Fibroblast of villous mesenchyme (primary cell): ENCODE results near the gene PHF12. TPM values are rescaled to one million over a fixed set of nuclear protein-coding genes. Genes with fewer than 3 reads are reported as not detected.

ENCODE experiments used
- DNase-seq: peaks from one replicate; pipeline ENCODE4 v3.0.0-alpha.2; 2010; ENCODE audit warnings: low read depth
- H3K4me3 ChIP-seq: 2 replicates; pipeline ENCODE4 v1.5.1; 2011; ENCODE audit warnings: low read depth, mild to moderate bottlenecking, low read length
- total RNA-seq: library from RNA; depleted of rRNA; stranded (reverse); fragments of >200 nt; gene quantifications from 2 replicates; pipeline ENCODE4 v1.2.3, GENCODE V29; 2012
- TF ChIP-seq, protein P1 (sequence below): IDR thresholded peaks from 2 replicates; pipeline ENCODE4 v1.5.1; 2012; ENCODE audit warnings: low read depth, mild to moderate bottlenecking, low read length; ENCODE audit not compliant: insufficient read depth

The PHF12 gene
- total RNA-seq, 1 donor = 22.5 TPM

DNA sequence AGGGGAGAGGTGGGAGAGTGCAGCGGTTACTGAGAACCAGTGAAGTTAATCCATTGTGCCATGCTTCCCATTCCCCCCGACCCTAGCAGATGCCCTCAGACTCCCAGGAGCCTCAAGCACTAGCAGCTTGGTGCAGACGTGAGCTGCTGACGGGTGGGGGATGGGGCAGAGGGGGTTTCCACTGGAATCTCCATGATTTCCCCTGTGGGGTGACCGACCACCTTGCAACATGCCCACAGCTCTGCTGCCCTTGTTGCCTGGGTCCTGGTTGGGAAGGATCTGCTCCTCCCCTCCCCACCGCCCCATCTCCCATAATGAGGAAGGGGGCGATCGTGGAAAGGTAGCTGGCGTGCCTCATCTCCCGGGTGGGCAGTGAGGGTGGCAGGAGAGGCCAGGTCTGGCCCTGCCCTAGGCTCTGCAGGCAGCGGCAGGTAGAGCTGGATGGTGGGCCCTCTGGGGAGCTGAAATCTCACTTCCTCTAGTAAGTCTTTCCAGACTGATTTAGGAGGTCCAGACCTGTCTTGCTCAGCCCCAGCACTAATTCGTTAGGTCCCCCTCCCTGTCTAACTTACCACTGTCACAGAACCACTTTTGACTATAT lies 63.3 kb downstream of the PHF12 start:
- no peak overlapping the region for H3K4me3 ChIP-seq
- DNase-seq = no peak
- TF ChIP-seq, protein P1, sequence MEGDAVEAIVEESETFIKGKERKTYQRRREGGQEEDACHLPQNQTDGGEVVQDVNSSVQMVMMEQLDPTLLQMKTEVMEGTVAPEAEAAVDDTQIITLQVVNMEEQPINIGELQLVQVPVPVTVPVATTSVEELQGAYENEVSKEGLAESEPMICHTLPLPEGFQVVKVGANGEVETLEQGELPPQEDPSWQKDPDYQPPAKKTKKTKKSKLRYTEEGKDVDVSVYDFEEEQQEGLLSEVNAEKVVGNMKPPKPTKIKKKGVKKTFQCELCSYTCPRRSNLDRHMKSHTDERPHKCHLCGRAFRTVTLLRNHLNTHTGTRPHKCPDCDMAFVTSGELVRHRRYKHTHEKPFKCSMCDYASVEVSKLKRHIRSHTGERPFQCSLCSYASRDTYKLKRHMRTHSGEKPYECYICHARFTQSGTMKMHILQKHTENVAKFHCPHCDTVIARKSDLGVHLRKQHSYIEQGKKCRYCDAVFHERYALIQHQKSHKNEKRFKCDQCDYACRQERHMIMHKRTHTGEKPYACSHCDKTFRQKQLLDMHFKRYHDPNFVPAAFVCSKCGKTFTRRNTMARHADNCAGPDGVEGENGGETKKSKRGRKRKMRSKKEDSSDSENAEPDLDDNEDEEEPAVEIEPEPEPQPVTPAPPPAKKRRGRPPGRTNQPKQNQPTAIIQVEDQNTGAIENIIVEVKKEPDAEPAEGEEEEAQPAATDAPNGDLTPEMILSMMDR = no peak

DNA sequence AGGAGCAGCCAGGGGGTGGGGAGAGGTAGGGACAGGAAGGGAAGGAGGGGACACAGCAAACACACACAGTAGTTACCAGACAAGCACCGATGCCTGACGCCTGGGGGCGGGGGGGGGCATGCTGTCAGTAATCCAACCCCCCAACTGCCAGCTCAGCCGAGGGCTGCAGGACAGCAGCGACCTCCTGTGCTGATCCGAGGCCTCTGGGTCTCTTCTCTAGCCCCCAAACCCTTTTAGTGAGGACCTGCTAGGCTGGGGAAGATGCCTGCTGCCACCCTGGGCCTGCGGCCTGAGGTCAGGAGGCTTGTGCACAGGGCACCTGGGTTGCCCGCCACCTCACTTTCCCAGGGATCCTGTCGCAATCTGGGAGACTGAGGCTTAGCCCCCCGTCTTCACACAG lies 65.4 kb downstream of the PHF12 start:
- H3K4me3 ChIP-seq = no peak overlapping the region
- no peak for DNase-seq
- TF ChIP-seq, protein P1 = no peak

DNA sequence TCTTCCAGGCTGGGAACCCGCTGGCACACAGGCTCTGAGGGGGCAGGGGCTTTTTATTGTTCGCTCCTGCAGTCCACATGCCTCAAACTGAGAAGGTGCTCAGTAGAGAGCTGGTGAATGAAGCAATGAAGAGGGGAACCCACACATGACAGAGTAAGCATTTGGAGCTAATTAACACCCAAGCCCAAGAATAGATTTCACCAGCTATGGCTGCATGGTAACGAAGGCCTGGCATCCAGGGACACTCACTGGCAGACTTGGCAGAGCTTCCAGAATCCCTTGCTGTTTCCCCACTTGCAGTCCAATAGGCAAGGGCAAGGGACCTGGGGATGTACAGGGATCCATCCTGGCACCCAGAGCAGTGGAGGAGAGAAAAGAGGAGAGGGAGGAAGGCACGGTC lies 66.0 kb downstream of the PHF12 start:
- TF ChIP-seq, protein P1 = no peak
- DNase-seq = no peak
- H3K4me3 ChIP-seq = no peak overlapping the region

DNA sequence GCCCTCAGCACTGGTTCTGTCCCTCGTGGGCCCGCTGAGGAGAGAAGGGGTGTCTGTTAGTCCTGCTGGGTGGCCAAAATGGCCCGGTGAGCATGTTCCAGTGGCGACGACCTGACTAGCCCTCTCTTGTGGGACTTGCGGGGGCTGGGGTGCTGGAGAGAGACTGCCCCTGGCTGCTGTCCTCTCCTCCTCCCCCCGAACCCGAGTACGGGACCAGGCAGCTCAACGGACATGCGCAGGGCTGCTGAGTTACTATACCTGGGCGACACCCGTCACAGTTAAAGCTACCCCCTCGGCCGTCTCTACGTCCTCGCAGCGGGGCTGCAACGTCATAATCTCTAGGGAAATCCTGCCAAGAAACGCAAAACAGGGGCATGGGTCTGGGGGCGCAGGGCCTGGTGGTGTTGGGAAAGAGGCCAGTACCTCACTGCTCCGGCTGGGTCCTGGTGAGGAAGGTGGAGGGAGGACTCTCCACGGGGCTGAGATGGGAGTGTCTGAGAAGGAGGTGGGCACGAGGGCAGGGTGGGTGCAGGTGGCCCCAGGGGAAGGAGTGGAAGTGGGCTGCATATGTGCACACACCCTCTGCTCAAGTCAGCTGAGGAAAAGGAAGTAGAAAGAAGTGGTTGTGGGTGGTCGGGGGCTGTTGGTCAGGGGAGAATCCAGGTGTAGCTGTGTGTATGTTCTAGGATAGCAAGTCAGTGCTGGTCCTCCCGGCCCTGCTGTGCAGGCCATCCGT lies 67.2 kb downstream of the PHF12 start:
- DNase-seq = no peak
- TF ChIP-seq, protein P1 = no peak
- H3K4me3 ChIP-seq = no peak overlapping the region

DNA sequence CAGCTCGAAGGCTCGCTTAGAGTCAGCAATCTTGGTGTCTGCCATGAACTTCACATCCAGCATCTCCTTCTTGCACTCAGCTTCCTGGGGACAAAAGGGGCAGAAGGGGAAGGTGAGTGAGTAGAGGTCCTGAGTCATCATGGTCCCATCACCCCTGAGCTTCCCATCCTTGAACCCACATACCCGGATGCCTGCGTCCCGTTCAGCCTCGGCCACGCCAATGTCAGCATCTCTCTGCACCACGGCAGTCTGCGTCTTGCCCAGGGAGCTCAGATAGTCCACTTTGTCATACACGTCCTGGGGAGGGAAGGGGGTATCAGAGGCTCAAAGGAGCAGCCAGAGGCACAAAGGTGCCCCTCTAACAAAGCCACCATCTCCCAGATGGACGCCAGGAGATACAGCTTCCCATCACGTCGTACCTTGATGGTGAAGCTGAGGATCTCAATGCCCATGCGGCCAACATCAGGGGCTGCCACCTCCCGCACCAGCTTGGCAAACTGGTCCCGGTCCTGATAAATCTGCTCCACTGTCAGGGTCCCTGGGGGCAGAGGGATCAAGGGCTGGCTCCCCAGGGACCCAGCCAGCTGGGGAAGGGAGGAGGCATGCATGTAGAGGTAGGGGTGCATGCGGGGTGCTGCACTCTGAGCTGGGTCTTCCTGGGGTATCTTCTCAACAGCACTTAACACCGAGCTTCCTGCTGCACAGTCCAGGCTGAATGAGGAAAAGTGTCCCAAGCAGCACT lies 69.0 kb downstream of the PHF12 start:
- no peak for DNase-seq
- TF ChIP-seq, protein P1 = no peak
- no peak overlapping the region for H3K4me3 ChIP-seq

DNA sequence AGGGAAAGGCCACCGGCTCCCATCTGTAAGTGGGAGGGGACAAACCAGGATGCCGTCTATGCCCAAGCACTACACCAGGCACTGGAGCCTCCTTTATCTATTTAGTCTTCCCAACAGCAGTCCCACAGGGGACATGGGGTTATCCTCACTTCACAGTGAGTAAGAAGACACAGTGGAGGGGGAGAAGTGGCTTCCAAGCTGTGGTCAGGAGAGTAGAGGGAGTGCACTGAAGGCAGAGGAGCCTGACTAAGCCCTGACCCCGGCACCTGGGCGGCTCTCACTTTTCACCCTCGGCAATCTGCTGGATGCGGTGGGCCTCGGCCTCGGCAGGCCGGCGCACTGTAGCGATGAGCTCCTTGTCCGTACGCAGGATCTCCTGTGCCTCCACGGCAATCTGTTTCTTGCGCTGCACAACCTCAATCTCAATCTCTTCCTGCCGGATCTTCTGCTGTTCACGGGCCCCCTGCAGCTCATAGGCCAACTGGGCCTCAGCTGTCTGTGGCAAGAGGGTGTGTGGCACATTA lies 69.7 kb downstream of the PHF12 start:
- TF ChIP-seq, protein P1 = no peak
- no peak for DNase-seq
- H3K4me3 ChIP-seq = no peak overlapping the region
